ENCODE results near the gene TIPRL.

GRCh38 chr1:168179438-168180147 lies 831 bp downstream of the TIPRL start:
- TF ChIP-seq, protein P1, sequence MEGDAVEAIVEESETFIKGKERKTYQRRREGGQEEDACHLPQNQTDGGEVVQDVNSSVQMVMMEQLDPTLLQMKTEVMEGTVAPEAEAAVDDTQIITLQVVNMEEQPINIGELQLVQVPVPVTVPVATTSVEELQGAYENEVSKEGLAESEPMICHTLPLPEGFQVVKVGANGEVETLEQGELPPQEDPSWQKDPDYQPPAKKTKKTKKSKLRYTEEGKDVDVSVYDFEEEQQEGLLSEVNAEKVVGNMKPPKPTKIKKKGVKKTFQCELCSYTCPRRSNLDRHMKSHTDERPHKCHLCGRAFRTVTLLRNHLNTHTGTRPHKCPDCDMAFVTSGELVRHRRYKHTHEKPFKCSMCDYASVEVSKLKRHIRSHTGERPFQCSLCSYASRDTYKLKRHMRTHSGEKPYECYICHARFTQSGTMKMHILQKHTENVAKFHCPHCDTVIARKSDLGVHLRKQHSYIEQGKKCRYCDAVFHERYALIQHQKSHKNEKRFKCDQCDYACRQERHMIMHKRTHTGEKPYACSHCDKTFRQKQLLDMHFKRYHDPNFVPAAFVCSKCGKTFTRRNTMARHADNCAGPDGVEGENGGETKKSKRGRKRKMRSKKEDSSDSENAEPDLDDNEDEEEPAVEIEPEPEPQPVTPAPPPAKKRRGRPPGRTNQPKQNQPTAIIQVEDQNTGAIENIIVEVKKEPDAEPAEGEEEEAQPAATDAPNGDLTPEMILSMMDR (conservative IDR thresholded peaks at IDR 0.05; ENCODE audit: low read depth, low read length), result no peak
- no peak for TF ChIP-seq EZH2 (IDR thresholded peaks at IDR 0.05; ENCODE audit: borderline replicate concordance, low read depth, low read length, poor library complexity, severe bottlenecking)
